Measurements from ENCODE around the gene KLHL15.
A peak's percentile ranks its signal among the peaks of the same experiment; 100 is the strongest.

Gene KLHL15

GRCh38 chrX:24012266-24012665, 14.7 kb downstream of the KLHL15 start:
- Histone ChIP-seq H3K9me3 (ENCODE audit: control insufficient read depth, low read depth, low read length) (no peaks in the 10 kb centered on the region), H3K27ac (ENCODE audit: low read length) (no peak overlapping the region), H3K27me3 (ENCODE audit: control insufficient read depth, insufficient read depth, low read length) (no peaks in the 10 kb centered on the region), H3K4me3 (ENCODE audit: low read length) (no peak overlapping the region), H3K9ac (ENCODE audit: low read length) (no peak overlapping the region), H3K4me1 (ENCODE audit: control insufficient read depth, low read depth, low read length) (no peaks in the 10 kb centered on the region), H3K36me3 (ENCODE audit: control insufficient read depth, low read depth, low read length) (peaks cover 8% of the 10 kb centered on the region)

- Histone ChIP-seq H3K4me3 (ENCODE audit: low read length) (no peak overlapping the region), H3K4me1 (ENCODE audit: control insufficient read depth, low read depth, low read length) (no peaks in the 10 kb centered on the region), H3K36me3 (ENCODE audit: control insufficient read depth, low read depth, low read length) (peaks cover 24% of the 10 kb centered on the region), H3K9ac (ENCODE audit: low read length) (no peak overlapping the region), H3K27ac (ENCODE audit: low read length) (no peak overlapping the region), H3K27me3 (ENCODE audit: control insufficient read depth, insufficient read depth, low read length) (no peaks in the 10 kb centered on the region), H3K9me3 (ENCODE audit: control insufficient read depth, low read depth, low read length) (no peaks in the 10 kb centered on the region)
Measured at GRCh38 chrX:24005867-24006266, 21.1 kb downstream of the KLHL15 start.

GRCh38 chrX:24005028-24005427, 22.0 kb downstream of the KLHL15 start:
- Histone ChIP-seq H3K36me3 (ENCODE audit: control insufficient read depth, low read depth, low read length) (peaks cover 28% of the 10 kb centered on the region), H3K9ac (ENCODE audit: low read length) (no peak overlapping the region), H3K4me1 (ENCODE audit: control insufficient read depth, low read depth, low read length) (no peaks in the 10 kb centered on the region), H3K27ac (ENCODE audit: low read length) (no peak overlapping the region), H3K9me3 (ENCODE audit: control insufficient read depth, low read depth, low read length) (no peaks in the 10 kb centered on the region), H3K27me3 (ENCODE audit: control insufficient read depth, insufficient read depth, low read length) (no peaks in the 10 kb centered on the region), H3K4me3 (ENCODE audit: low read length) (no peak overlapping the region)

GRCh38 chrX:24002792-24003191, 24.2 kb downstream of the KLHL15 start:
- peaks cover 28% of the 10 kb centered on the region for H3K36me3 ChIP-seq (ENCODE audit: control insufficient read depth, low read depth, low read length)
- no peak overlapping the region for H3K27ac ChIP-seq (ENCODE audit: low read length)
- no peak overlapping the region for H3K4me3 ChIP-seq (ENCODE audit: low read length)
- no peaks in the 10 kb centered on the region for H3K9me3 ChIP-seq (ENCODE audit: control insufficient read depth, low read depth, low read length)
- H3K27me3 ChIP-seq (ENCODE audit: control insufficient read depth, insufficient read depth, low read length), result no peaks in the 10 kb centered on the region
- H3K9ac ChIP-seq (ENCODE audit: low read length), result no peak overlapping the region
- no peaks in the 10 kb centered on the region for H3K4me1 ChIP-seq (ENCODE audit: control insufficient read depth, low read depth, low read length)

- no peaks in the 10 kb centered on the region for H3K4me1 ChIP-seq (ENCODE audit: control insufficient read depth, low read depth, low read length)
- H3K27me3 ChIP-seq (ENCODE audit: control insufficient read depth, insufficient read depth, low read length), result no peaks in the 10 kb centered on the region
- no peak overlapping the region for H3K27ac ChIP-seq (ENCODE audit: low read length)
- no peaks in the 10 kb centered on the region for H3K9me3 ChIP-seq (ENCODE audit: control insufficient read depth, low read depth, low read length)
- no peak overlapping the region for H3K9ac ChIP-seq (ENCODE audit: low read length)
- peaks cover 28% of the 10 kb centered on the region for H3K36me3 ChIP-seq (ENCODE audit: control insufficient read depth, low read depth, low read length)
- H3K4me3 ChIP-seq (ENCODE audit: low read length), result no peak overlapping the region
Measured at GRCh38 chrX:24002167-24002566, 24.8 kb downstream of the KLHL15 start.

GRCh38 chrX:23999671-24000070, 27.3 kb downstream of the KLHL15 start:
- H3K27me3 ChIP-seq (ENCODE audit: control insufficient read depth, insufficient read depth, low read length), result no peaks in the 10 kb centered on the region
- H3K9me3 ChIP-seq (ENCODE audit: control insufficient read depth, low read depth, low read length), result no peaks in the 10 kb centered on the region
- no peaks in the 10 kb centered on the region for H3K4me1 ChIP-seq (ENCODE audit: control insufficient read depth, low read depth, low read length)
- H3K27ac ChIP-seq (ENCODE audit: low read length), result no peak overlapping the region
- peaks cover 8% of the 10 kb centered on the region for H3K36me3 ChIP-seq (ENCODE audit: control insufficient read depth, low read depth, low read length)
- H3K4me3 ChIP-seq (ENCODE audit: low read length), result no peak overlapping the region
- no peak overlapping the region for H3K9ac ChIP-seq (ENCODE audit: low read length)

GRCh38 chrX:23993012-23993633, 33.9 kb downstream of the KLHL15 start:
- no peak overlapping the region for H3K9ac ChIP-seq (ENCODE audit: low read length)
- no peak overlapping the region for H3K4me3 ChIP-seq (ENCODE audit: low read length)
- H3K27ac ChIP-seq (ENCODE audit: low read length), result no peak overlapping the region
- no peaks in the 10 kb centered on the region for H3K4me1 ChIP-seq (ENCODE audit: control insufficient read depth, low read depth, low read length)
- peaks cover 28% of the 10 kb centered on the region for H3K36me3 ChIP-seq (ENCODE audit: control insufficient read depth, low read depth, low read length)
- no peaks in the 10 kb centered on the region for H3K27me3 ChIP-seq (ENCODE audit: control insufficient read depth, insufficient read depth, low read length)
- no peaks in the 10 kb centered on the region for H3K9me3 ChIP-seq (ENCODE audit: control insufficient read depth, low read depth, low read length)

- H3K4me1 ChIP-seq (ENCODE audit: control insufficient read depth, low read depth, low read length), result no peaks in the 10 kb centered on the region
- H3K27me3 ChIP-seq (ENCODE audit: control insufficient read depth, insufficient read depth, low read length), result no peaks in the 10 kb centered on the region
- peaks cover 35% of the 10 kb centered on the region for H3K36me3 ChIP-seq (ENCODE audit: control insufficient read depth, low read depth, low read length)
- no peak overlapping the region for H3K9ac ChIP-seq (ENCODE audit: low read length)
- H3K4me3 ChIP-seq (ENCODE audit: low read length), result no peak overlapping the region
- no peaks in the 10 kb centered on the region for H3K9me3 ChIP-seq (ENCODE audit: control insufficient read depth, low read depth, low read length)
- H3K27ac ChIP-seq (ENCODE audit: low read length), result no peak overlapping the region
Measured at GRCh38 chrX:23992431-23992830, 34.6 kb downstream of the KLHL15 start.

- Histone ChIP-seq H3K27ac (ENCODE audit: low read length) (no peak overlapping the region), H3K9me3 (ENCODE audit: control insufficient read depth, low read depth, low read length) (no peaks in the 10 kb centered on the region), H3K4me1 (ENCODE audit: control insufficient read depth, low read depth, low read length) (no peaks in the 10 kb centered on the region), H3K4me3 (ENCODE audit: low read length) (no peak overlapping the region), H3K36me3 (ENCODE audit: control insufficient read depth, low read depth, low read length) (peaks cover 50% of the 10 kb centered on the region), H3K27me3 (ENCODE audit: control insufficient read depth, insufficient read depth, low read length) (no peaks in the 10 kb centered on the region), H3K9ac (ENCODE audit: low read length) (no peak overlapping the region)
Measured at GRCh38 chrX:23990455-23990854, 36.5 kb downstream of the KLHL15 start.

- no peaks in the 10 kb centered on the region for H3K4me1 ChIP-seq (ENCODE audit: control insufficient read depth, low read depth, low read length)
- no peak overlapping the region for H3K27ac ChIP-seq (ENCODE audit: low read length)
- H3K9me3 ChIP-seq (ENCODE audit: control insufficient read depth, low read depth, low read length), result no peaks in the 10 kb centered on the region
- H3K4me3 ChIP-seq (ENCODE audit: low read length), result no peak overlapping the region
- no peaks in the 10 kb centered on the region for H3K27me3 ChIP-seq (ENCODE audit: control insufficient read depth, insufficient read depth, low read length)
- peaks cover 53% of the 10 kb centered on the region for H3K36me3 ChIP-seq (ENCODE audit: control insufficient read depth, low read depth, low read length)
- no peak overlapping the region for H3K9ac ChIP-seq (ENCODE audit: low read length)
Measured at GRCh38 chrX:23989689-23990088, 37.3 kb downstream of the KLHL15 start.

GRCh38 chrX:23982891-23983290, 44.1 kb downstream of the KLHL15 start:
- no peak overlapping the region for H3K27ac ChIP-seq (ENCODE audit: low read length)
- peaks cover 27% of the 10 kb centered on the region for H3K4me1 ChIP-seq (ENCODE audit: control insufficient read depth, low read depth, low read length)
- H3K27me3 ChIP-seq (ENCODE audit: control insufficient read depth, insufficient read depth, low read length), result no peaks in the 10 kb centered on the region
- H3K9me3 ChIP-seq (ENCODE audit: control insufficient read depth, low read depth, low read length), result no peaks in the 10 kb centered on the region
- peaks cover 27% of the 10 kb centered on the region for H3K36me3 ChIP-seq (ENCODE audit: control insufficient read depth, low read depth, low read length)
- no peak overlapping the region for H3K4me3 ChIP-seq (ENCODE audit: low read length)
- H3K9ac ChIP-seq (ENCODE audit: low read length), result no peak overlapping the region

- H3K27ac ChIP-seq (ENCODE audit: low read length), result peak overlapping the region; percentile 15
- H3K4me1 ChIP-seq (ENCODE audit: control insufficient read depth, low read depth, low read length), result peaks cover 27% of the 10 kb centered on the region
- no peaks in the 10 kb centered on the region for H3K27me3 ChIP-seq (ENCODE audit: control insufficient read depth, insufficient read depth, low read length)
- H3K9me3 ChIP-seq (ENCODE audit: control insufficient read depth, low read depth, low read length), result no peaks in the 10 kb centered on the region
- H3K9ac ChIP-seq (ENCODE audit: low read length), result no peak overlapping the region
- peaks cover 17% of the 10 kb centered on the region for H3K36me3 ChIP-seq (ENCODE audit: control insufficient read depth, low read depth, low read length)
- peak overlapping the region; percentile 31 for H3K4me3 ChIP-seq (ENCODE audit: low read length)
Measured at GRCh38 chrX:23981711-23982110, 45.3 kb downstream of the KLHL15 start.

Data from iPS-18a (cell line).